ENCODE results near the gene MATN1.
A peak's percentile ranks its signal among the peaks of the same experiment; 100 is the strongest.

Gene MATN1

GRCh38 chr1:30707412-30708360, 15.7 kb downstream of the MATN1 start:
- H3K4me1 Mint-ChIP-seq (ENCODE audit: low read depth in 2 of 2): peaks cover 0 to 2% of the 10 kb centered on the region in 2 donors
- no peaks in the 10 kb centered on the region for H3K36me3 Mint-ChIP-seq (ENCODE audit: insufficient read depth)
- H3K4me3 Mint-ChIP-seq: no peak overlapping the region
- ATAC-seq (replicated peaks) (peak; percentile 77), DNase-seq (peak; percentile 35 to 41 (median 40))
- H3K27ac Mint-ChIP-seq: no peak overlapping the region
- H3K27me3 Mint-ChIP-seq: peaks cover 38 to 58% of the 10 kb centered on the region in 2 donors
- H3K9me3 Mint-ChIP-seq: no peaks in the 10 kb centered on the region

- H3K4me3 Mint-ChIP-seq: no peak overlapping the region
- ATAC-seq (replicated peaks) (no peak), DNase-seq (no peak)
- H3K9me3 Mint-ChIP-seq: no peaks in the 10 kb centered on the region
- peaks cover 27 to 48% of the 10 kb centered on the region in 2 donors for H3K27me3 Mint-ChIP-seq
- no peaks in the 10 kb centered on the region for H3K36me3 Mint-ChIP-seq (ENCODE audit: insufficient read depth)
- no peaks in the 10 kb centered on the region for H3K4me1 Mint-ChIP-seq (ENCODE audit: low read depth in 2 of 2)
- no peak overlapping the region for H3K27ac Mint-ChIP-seq
These were observed 16.9 kb downstream of the MATN1 start for GRCh38 chr1:30706528-30706927.

- DNase-seq (no peak), ATAC-seq (replicated peaks) (no peak)
- Mint-ChIP-seq H3K27me3 (peaks cover 25 to 39% of the 10 kb centered on the region in 2 donors), H3K9me3 (no peaks in the 10 kb centered on the region), H3K4me3 (no peak overlapping the region), H3K36me3 (ENCODE audit: insufficient read depth) (no peaks in the 10 kb centered on the region), H3K4me1 (ENCODE audit: low read depth in 2 of 2) (no peaks in the 10 kb centered on the region), H3K27ac (no peak overlapping the region)
These were observed 17.7 kb downstream of the MATN1 start for GRCh38 chr1:30705698-30706097.

DNA sequence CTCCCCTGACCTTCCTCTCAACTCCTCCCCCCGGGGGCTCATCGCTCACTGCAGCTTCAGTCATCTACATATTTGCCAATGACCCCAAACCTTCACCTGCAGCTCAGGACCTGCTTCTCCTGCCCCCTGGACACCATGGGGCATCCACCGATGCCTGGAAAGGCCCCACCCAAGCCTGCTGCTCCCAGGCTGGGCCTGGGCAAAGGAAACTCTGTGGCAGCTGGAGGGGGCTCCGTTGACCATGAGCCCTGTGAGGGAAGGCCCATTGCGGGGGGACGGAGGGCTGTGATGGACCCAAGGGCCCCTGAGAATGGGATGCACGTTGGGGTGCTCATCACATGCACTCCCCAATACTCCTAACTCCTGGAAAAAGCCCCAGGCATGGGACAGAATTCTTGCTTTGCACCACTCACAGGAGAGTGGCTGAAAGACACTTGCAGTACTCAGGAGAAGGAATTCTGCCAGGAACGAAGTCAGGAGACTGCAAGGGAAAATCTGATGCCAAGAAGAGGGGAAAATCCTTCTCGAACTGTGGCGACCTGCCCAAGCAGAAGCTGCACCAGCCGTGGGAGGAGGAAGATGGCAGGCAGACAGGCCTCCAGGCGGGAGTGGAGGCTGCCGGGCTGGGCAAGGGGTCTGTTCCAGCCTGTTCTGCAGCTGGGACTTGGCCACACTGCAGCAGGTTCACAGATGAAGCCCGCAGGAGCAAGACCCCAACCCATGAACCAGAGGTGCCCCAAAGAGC, 18.4 kb downstream of the MATN1 start:
- Mint-ChIP-seq H3K9me3 (no peaks in the 10 kb centered on the region), H3K36me3 (ENCODE audit: insufficient read depth) (no peaks in the 10 kb centered on the region), H3K4me3 (no peak overlapping the region), H3K27me3 (peaks cover 21 to 32% of the 10 kb centered on the region in 2 donors), H3K27ac (no peak overlapping the region), H3K4me1 (ENCODE audit: low read depth in 2 of 2) (no peaks in the 10 kb centered on the region)
- DNase-seq (no peak), ATAC-seq (replicated peaks) (no peak)

DNA sequence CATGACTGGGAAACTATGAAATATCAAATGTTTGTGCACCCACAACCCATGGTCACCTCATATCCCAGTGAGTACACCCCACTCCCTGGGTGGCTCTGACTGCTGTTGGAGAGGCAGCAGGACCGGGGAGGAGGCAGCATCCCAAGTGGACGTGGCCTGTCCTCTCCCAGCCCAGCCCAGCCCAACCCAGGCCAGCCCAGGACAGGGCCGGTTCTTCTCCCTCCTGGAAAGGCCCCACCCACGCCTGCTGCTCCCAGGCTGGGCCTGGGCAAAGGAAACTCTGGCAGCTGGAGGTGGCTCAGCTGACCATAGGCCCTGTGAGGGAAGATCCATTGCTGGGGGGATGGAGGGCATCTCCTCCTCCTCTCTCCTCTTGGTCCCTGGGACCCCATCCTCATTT, 19.1 kb downstream of the MATN1 start:
- Mint-ChIP-seq H3K9me3 (no peaks in the 10 kb centered on the region), H3K4me1 (ENCODE audit: low read depth in 2 of 2) (no peaks in the 10 kb centered on the region)

DNA sequence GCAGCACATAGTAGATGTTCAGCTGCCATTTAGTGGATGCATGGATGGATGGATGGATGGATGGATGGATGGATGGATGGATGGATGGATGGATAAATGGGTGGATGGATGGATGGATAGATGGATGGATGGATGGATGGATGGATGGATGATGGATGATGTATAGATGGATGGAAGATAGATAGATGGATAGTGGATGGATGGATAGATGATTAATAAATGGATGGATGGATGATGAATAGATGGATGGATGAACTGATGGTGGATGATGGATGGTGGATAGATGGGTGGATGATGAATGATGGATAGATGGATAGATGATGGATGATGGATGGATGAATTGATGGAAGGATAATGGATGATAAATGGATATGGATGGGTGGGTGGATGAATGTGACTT, 20.6 kb downstream of the MATN1 start:
- DNase-seq: no peak
- Mint-ChIP-seq H3K4me3 (no peak overlapping the region), H3K4me1 (ENCODE audit: low read depth in 2 of 2) (no peaks in the 10 kb centered on the region), H3K36me3 (ENCODE audit: insufficient read depth) (no peaks in the 10 kb centered on the region), H3K27me3 (peaks cover 0 to 11% of the 10 kb centered on the region in 2 donors), H3K9me3 (no peaks in the 10 kb centered on the region), H3K27ac (no peak overlapping the region)
- ATAC-seq (replicated peaks): no peak

More for the DNA sequence above, 19.1 kb downstream of the MATN1 start:
- no peaks in the 10 kb centered on the region for H3K36me3 Mint-ChIP-seq (ENCODE audit: insufficient read depth)
- DNase-seq (no peak), ATAC-seq (replicated peaks) (no peak)
- H3K4me3 Mint-ChIP-seq: no peak overlapping the region
- peaks cover 14 to 25% of the 10 kb centered on the region in 2 donors for H3K27me3 Mint-ChIP-seq
- H3K27ac Mint-ChIP-seq: no peak overlapping the region

GRCh38 chr1:30701258-30701633, 22.1 kb downstream of the MATN1 start:
- DNase-seq: no peak
- Mint-ChIP-seq H3K4me3 (no peak overlapping the region), H3K27ac (no peak overlapping the region), H3K4me1 (ENCODE audit: low read depth in 2 of 2) (no peaks in the 10 kb centered on the region), H3K36me3 (ENCODE audit: insufficient read depth) (no peaks in the 10 kb centered on the region), H3K27me3 (peaks cover 0 to 6% of the 10 kb centered on the region in 2 donors), H3K9me3 (no peaks in the 10 kb centered on the region)
- ATAC-seq (replicated peaks): no peak

- no peaks in the 10 kb centered on the region for H3K9me3 Mint-ChIP-seq
- ATAC-seq (replicated peaks) (no peak), DNase-seq (no peak)
- no peaks in the 10 kb centered on the region for H3K36me3 Mint-ChIP-seq (ENCODE audit: insufficient read depth)
- no peak overlapping the region for H3K4me3 Mint-ChIP-seq
- H3K27ac Mint-ChIP-seq: no peak overlapping the region
- no peaks in the 10 kb centered on the region for H3K4me1 Mint-ChIP-seq (ENCODE audit: low read depth in 2 of 2)
- H3K27me3 Mint-ChIP-seq: peaks cover 0 to 12% of the 10 kb centered on the region in 2 donors
These were observed 22.7 kb downstream of the MATN1 start for GRCh38 chr1:30700528-30701257.

DNA sequence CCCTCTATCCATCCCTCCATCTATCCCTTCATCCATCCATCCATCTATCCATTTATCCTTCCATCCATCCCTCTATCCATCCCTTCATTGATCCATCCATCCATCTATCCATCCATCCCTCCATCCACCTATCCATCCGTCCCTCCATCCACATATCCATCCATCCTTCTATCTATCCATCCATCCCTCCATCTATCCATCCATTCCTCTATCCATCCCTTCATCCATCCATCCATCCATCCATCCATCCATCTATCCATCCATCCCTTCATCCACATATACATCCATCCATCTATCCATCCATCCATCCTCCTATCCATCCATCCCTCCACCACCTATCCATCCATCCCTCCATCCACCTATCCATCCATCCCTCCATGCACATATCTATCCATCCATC, 23.6 kb downstream of the MATN1 start:
- H3K27ac Mint-ChIP-seq: no peak overlapping the region
- H3K27me3 Mint-ChIP-seq: peaks cover 5 to 21% of the 10 kb centered on the region in 2 donors
- no peaks in the 10 kb centered on the region for H3K9me3 Mint-ChIP-seq
- DNase-seq (no peak), ATAC-seq (replicated peaks) (no peak)
- no peak overlapping the region for H3K4me3 Mint-ChIP-seq
- no peaks in the 10 kb centered on the region for H3K4me1 Mint-ChIP-seq (ENCODE audit: low read depth in 2 of 2)
- no peaks in the 10 kb centered on the region for H3K36me3 Mint-ChIP-seq (ENCODE audit: insufficient read depth)

DNA sequence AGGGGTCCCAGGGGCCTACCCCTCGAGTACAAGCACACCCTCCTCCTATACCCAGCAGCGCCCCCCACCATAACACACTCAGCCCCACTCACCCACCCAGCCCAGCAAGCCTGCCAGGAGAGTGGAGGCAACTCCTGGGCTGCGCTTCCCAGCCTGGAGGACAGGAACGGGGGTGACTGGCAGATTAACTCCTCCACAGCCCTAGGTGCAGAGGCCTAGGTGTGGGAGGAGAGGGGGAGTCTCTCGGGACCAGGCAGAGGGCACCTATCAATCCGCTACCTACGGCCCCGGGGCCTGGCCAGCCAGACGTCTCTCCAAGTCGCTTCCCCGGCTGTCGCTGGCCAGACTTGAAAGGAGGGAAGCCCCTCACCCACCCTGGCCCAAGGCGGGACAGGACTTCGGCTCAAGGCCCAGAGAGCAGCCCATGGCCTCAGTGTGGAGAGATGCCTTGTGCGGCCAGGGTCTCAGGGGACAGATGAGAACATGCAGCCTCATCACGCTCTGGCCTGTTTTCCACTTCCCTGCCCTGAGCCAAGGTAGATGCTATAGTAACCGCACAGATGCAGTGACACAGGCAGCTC, 24.9 kb downstream of the MATN1 start:
- no peak overlapping the region for H3K27ac Mint-ChIP-seq
- H3K4me3 Mint-ChIP-seq: no peak overlapping the region
- peaks cover 5 to 29% of the 10 kb centered on the region in 2 donors for H3K27me3 Mint-ChIP-seq
- ATAC-seq (replicated peaks): no peak
- no peaks in the 10 kb centered on the region for H3K36me3 Mint-ChIP-seq (ENCODE audit: insufficient read depth)
- H3K4me1 Mint-ChIP-seq (ENCODE audit: low read depth in 2 of 2): no peaks in the 10 kb centered on the region
- no peaks in the 10 kb centered on the region for H3K9me3 Mint-ChIP-seq
- no peak for DNase-seq

DNA sequence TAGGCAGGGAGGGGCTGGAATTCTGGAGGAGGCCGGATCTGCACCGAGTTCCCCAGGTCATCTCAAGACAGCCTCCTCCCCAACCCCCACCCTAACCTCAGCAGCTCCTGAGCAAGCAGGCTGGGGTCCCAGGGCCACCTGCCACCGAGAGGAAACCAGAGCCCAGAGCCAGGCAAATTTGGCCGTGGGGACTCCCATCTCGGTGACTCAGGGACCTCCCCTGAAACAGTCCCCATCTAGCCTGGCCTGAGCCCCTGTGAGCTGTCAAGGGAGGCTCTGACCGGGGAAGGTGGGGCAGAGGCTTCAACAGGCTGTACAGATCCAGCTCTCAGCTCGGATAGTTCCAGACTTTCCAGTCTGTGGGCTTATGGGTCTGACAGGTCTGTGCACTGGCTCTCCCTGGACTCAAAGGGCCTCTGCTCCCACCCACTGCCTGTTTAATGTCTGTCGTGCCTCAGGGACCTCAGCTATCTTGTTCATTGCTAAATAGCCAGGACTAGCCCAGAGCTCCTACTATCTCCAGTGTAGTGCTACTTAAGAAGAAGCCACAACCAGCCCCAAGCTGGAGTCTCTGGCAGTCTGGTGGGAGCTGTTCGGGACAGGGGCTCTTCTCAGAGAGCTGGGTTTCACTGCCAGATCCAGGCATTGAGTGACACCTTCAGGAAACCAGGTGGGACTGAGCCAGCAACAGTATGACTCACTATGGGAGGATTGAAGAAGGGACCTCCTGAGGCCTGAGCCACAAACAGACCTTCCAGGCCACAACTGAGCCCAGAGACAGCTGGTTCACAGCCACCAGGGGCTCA, 25.6 kb downstream of the MATN1 start:
- no peak for DNase-seq
- H3K36me3 Mint-ChIP-seq (ENCODE audit: insufficient read depth): no peaks in the 10 kb centered on the region
- H3K27me3 Mint-ChIP-seq: peaks cover 7 to 35% of the 10 kb centered on the region in 2 donors
- ATAC-seq (replicated peaks): no peak
- H3K9me3 Mint-ChIP-seq: no peaks in the 10 kb centered on the region
- H3K4me1 Mint-ChIP-seq (ENCODE audit: low read depth in 2 of 2): peaks cover 2 to 4% of the 10 kb centered on the region in 2 donors
- H3K4me3 Mint-ChIP-seq: no peak overlapping the region
- no peak overlapping the region for H3K27ac Mint-ChIP-seq

DNA sequence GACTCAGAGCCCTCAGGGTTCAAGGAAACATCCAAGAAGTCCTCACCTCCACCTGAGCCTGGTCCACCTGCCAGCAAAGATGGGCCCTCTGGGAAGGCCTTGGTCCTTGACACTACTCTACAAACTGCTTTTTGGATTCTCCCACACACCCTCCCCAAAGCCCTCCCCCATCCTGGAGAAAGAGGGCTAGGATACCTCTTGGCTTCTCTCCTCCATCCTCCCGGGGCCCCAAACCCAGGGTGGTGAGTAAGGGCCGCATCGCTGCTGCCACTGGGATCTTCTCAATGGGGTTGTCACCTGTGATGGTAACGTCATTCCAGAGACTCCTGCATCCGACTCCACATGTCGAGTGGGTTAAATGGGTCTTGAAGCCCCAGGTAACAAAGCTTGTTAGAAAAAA, 26.6 kb downstream of the MATN1 start:
- no peaks in the 10 kb centered on the region for H3K36me3 Mint-ChIP-seq (ENCODE audit: insufficient read depth)
- no peaks in the 10 kb centered on the region for H3K9me3 Mint-ChIP-seq
- ATAC-seq (replicated peaks) (no peak), DNase-seq (no peak)
- peaks cover 9 to 13% of the 10 kb centered on the region in 2 donors for H3K4me1 Mint-ChIP-seq (ENCODE audit: low read depth in 2 of 2)
- H3K27ac Mint-ChIP-seq: no peak overlapping the region
- no peak overlapping the region for H3K4me3 Mint-ChIP-seq
- peaks cover 16 to 45% of the 10 kb centered on the region in 2 donors for H3K27me3 Mint-ChIP-seq
